A549 treated with AZD9567 at 1 μM for 4 hours (cell line): ENCODE results near the gene PLLP. TPM values are rescaled to one million over a fixed set of nuclear protein-coding genes. Genes with fewer than 3 reads are reported as not detected.

Experiments used
- total RNA-seq: library from RNA; stranded (reverse); fragments of 200-300 nt; extraction: Qiagen RNA extraction; gene quantifications from 5 replicates; pipeline ENCODE4 v1.2.3, GENCODE V29; 2022; ENCODE audit not compliant: insufficient read depth

The PLLP gene, protein sequence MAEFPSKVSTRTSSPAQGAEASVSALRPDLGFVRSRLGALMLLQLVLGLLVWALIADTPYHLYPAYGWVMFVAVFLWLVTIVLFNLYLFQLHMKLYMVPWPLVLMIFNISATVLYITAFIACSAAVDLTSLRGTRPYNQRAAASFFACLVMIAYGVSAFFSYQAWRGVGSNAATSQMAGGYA
- total RNA-seq, result 1.2 to 2.0 TPM (median 1.5 TPM) in 5 replicates

DNA sequence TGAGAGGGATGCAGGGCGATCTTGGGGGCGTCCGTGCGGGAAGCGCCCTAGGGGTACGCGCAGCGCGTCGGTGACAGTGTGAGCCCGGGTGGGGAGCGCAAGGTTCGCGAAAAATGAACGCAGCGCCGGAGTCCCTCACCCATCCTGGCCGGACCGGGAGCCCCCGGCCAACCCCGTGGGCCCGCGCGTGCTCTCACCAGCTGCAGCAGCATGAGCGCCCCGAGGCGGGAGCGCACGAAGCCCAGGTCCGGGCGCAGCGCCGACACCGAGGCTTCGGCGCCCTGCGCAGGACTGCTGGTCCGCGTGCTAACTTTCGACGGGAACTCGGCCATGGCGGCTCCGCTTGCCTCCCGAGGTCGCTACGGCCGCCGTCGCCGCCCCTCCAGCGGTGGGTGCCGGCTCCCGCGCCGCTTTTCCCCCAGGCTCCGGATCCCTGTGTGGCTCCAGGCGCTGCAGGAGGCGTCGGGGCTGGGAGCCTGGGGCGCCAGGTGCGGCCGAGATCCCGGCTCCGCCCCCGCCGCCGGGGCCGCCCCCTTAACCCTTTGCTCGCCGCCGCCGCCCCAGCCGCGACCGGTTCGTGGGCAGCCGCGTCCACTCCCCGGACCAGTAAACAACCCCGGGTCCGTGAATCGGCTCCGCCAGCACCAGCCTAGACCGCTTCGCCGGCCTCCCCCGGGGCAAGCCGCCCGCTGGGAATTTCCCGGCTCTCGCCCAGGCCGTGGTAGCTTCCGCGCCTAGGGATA is at the start of gene PLLP:
Gene PLLP (minus strand): TSS at position 464 of the 743 bp plus-strand sequence. CDS start 132 bp downstream, at position 332.

DNA sequence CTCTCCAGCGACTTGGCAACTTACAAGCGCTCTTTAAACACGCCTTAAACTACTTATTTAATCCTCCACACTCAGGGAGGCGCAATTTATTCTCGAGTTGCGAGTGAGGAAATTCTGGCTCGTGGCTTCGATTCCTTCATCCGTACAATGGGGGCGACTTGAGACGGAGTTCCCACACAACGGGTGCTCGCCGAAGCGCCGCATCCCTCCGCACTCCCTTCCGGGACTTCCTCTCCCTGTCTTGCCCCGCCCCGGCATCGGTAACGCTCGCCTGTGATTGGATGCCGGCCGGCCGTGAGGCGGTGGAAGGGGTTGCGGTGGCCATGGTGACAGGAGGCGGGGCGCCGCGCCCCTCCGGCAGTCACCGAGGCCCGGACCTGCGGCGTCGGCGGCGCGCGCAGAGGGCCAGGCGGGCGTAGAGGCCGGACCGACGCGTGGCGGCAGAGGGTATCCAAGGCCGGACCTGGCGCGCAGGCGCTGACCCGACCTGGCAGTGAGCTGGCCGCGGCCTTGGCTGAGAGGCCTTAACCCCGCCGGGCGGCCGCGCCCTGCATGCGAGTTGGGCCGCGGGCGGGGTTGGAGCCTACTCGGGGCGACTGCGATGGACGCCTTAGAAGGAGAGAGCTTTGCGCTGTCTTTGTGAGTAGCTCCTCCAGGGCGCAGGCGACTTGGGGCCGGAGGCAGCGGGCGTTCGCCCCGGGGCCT is 39.6 kb downstream of the PLLP start, which contains the start of gene ARL2BP:
Gene ARL2BP (plus strand): TSS at position 493 of the 705 bp plus-strand sequence. CDS start 109 bp downstream, at position 602.

Other genes with a start within 250 kb of the PLLP start
- gene CPNE2, start 192.1 kb downstream of the PLLP start, total RNA-seq, result 41.8 to 46.9 TPM (median 43.6 TPM) in 5 replicates
- 88.3 to 119 TPM (median 92.3 TPM) in 5 replicates for gene PSME3IP1, start 98.6 kb downstream of the PLLP start, total RNA-seq
- 27.0 to 31.4 TPM (median 30.1 TPM) in 5 replicates for gene RSPRY1, start 98.3 kb downstream of the PLLP start, total RNA-seq
- gene ARL2BP, start 39.4 kb downstream of the PLLP start, total RNA-seq, result 71.4 to 80.8 TPM (median 77.2 TPM) in 5 replicates
- gene CCL22, start 74.1 kb upstream of the PLLP start, total RNA-seq, result 0.03 to 0.05 TPM (median 0.05 TPM) in 4 of 5 replicates, not detected in the other
- gene CX3CL1, start 87.8 kb upstream of the PLLP start, total RNA-seq, result 0.10 to 0.42 TPM (median 0.15 TPM) in 4 of 5 replicates, not detected in the other
- gene CCL17, start 120.1 kb upstream of the PLLP start, total RNA-seq, result not detected in 5 replicates
- gene CIAPIN1, start 162.7 kb upstream of the PLLP start, total RNA-seq, result 71.9 to 141 TPM (median 75.6 TPM) in 5 replicates
- 44.3 to 53.5 TPM (median 52.4 TPM) in 5 replicates for gene COQ9, start 162.8 kb upstream of the PLLP start, total RNA-seq
- 107 to 180 TPM (median 110 TPM) in 5 replicates for gene POLR2C, start 178.0 kb upstream of the PLLP start, total RNA-seq
- gene DOK4, start 201.8 kb upstream of the PLLP start, total RNA-seq, result 22.9 to 33.3 TPM (median 32.2 TPM) in 5 replicates